CD4-positive, CD25-positive, alpha-beta regulatory T cell (primary cell): ENCODE measurements around the gene CERS6. TPM values are rescaled to one million over a fixed set of nuclear protein-coding genes. Genes with fewer than 3 reads are reported as not detected.

Source experiments
- ATAC-seq, 2 donors: fragments of 150-1000 bp; cut with Tn5 transposase; one replicate each; pipeline ENCODE4 v1.10.0; 2021; ENCODE audit warnings: low read depth in 2 of 2, moderate number of reproducible peaks in 2 of 2, moderate library complexity in 1 of 2
- DNase-seq, 3 donors: peaks; one replicate each; pipeline versions ENCODE4 v3.0.0 to v3.0.0-alpha.2; 2012 to 2022; ENCODE audit warnings: mixed read lengths in 1 of 3
- H3K27ac ChIP-seq: one replicate; pipeline ENCODE4 v1.7.0; 2013; ENCODE audit warnings: mild to moderate bottlenecking, low read length; ENCODE audit not compliant: insufficient read depth, poor library complexity, severe bottlenecking
- H3K27me3 ChIP-seq: one replicate; pipeline ENCODE4 v1.7.0; 2013; ENCODE audit warnings: low read length; ENCODE audit not compliant: control insufficient read depth, insufficient read depth
- H3K36me3 ChIP-seq: one replicate; pipeline ENCODE4 v1.7.0; 2013; ENCODE audit warnings: mild to moderate bottlenecking, low read length, moderate library complexity; ENCODE audit not compliant: control insufficient read depth, insufficient read depth
- H3K4me1 ChIP-seq: 2 replicates; pipeline ENCODE4 v1.7.0; 2013; ENCODE audit warnings: mild to moderate bottlenecking, low read length; ENCODE audit not compliant: insufficient read depth, control insufficient read depth, poor library complexity, severe bottlenecking
- H3K4me3 ChIP-seq: one replicate; pipeline ENCODE4 v1.7.0; 2013; ENCODE audit warnings: low read depth, mild to moderate bottlenecking, low read length, moderate library complexity
- H3K9me3 ChIP-seq, 2 experiments: 1 replicate in 1 of 2; 2 replicates in 1 of 2; pipeline ENCODE4 v1.7.0; 2013; ENCODE audit warnings: low read length in 2 of 2, mild to moderate bottlenecking in 1 of 2, moderate library complexity in 1 of 2; ENCODE audit not compliant: control insufficient read depth in 2 of 2
- H3K27ac Mint-ChIP-seq, 3 donors: one replicate each; pipeline ENCODE4 v1.8.0; 2020 to 2022; ENCODE audit warnings: mild to moderate bottlenecking in 3 of 3, mixed read lengths in 3 of 3, moderate library complexity in 2 of 3
- H3K27me3 Mint-ChIP-seq: one replicate; pipeline ENCODE4 v1.8.0; 2022; ENCODE audit warnings: mild to moderate bottlenecking, mixed read lengths
- H3K36me3 Mint-ChIP-seq: one replicate; pipeline ENCODE4 v1.8.0; 2020; ENCODE audit warnings: mixed read lengths
- H3K4me1 Mint-ChIP-seq, 4 donors: one replicate each; pipeline ENCODE4 v1.8.0; 2020 to 2022; ENCODE audit warnings: mixed read lengths in 4 of 4, mild to moderate bottlenecking in 1 of 4
- H3K4me3 Mint-ChIP-seq, 4 donors: one replicate each; pipeline ENCODE4 v1.8.0; 2020 to 2022; ENCODE audit warnings: mild to moderate bottlenecking in 4 of 4, mixed read lengths in 4 of 4, moderate library complexity in 3 of 4
- H3K9me3 Mint-ChIP-seq, 7 donors: one replicate each; pipeline ENCODE4 v1.8.0; 2020 to 2022; ENCODE audit warnings: mixed read lengths in 7 of 7, mild to moderate bottlenecking in 3 of 7, moderate library complexity in 2 of 7
- polyA plus RNA-seq, 4 donors: library from polyadenylated mRNA; unstranded; fragments of 300-500 nt; fragmentation: Illumina TruSeq; gene quantifications; one replicate each; pipeline ENCODE4 v1.2.3, GENCODE V29; 2021
- total RNA-seq: library from RNA; stranded (reverse); gene quantifications from one replicate; pipeline ENCODE4 v1.2.3, GENCODE V29; 2022

The CERS6 gene
- total and polyA plus RNA-seq, 5 donors from 2014 or later = 1.3 to 5.3 (median 3.6) TPM

DNA sequence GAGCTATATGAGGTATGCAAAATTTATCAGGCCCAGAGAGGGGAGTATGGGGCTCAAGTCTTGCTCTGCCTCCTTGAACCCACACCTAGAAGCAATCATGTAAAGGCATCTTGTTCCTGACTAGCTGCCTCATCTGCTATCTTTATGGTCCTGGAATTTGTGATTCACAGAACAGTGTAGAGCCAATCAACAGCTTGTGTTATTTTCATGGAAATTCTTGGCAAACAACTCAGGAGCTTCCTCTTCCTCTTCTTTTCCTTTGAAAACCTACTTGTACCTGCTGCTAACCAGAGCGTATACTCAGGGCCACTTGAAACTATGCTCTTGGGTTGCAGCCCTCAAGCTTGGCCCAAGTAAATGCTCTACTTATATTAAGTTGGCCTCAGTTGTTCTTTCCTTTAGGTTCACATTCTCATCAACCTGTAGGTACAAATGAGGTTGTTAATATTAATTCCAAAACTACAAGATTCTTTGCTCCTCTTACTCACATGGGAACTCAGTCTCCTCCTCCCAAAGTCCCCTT is 342.9 kb downstream of the CERS6 start:
- Histone ChIP-seq H3K27me3 (peaks cover 7% of the 10 kb centered on the region), H3K36me3 (no peaks in the 10 kb centered on the region), H3K4me3 (no peak overlapping the region), H3K4me1 (no peaks in the 10 kb centered on the region), H3K27ac (no peak overlapping the region), H3K9me3 (no peaks in the 10 kb centered on the region)
- H3K27ac Mint-ChIP-seq = no peak overlapping the region
- peaks cover 25% of the 10 kb centered on the region for H3K27me3 Mint-ChIP-seq
- ATAC-seq = no peak
- H3K4me1 Mint-ChIP-seq = peaks cover 0 to 5% (median 1%) of the 10 kb centered on the region in 4 donors
- H3K36me3 Mint-ChIP-seq = no peaks in the 10 kb centered on the region
- peaks cover 0 to 4% (median 0%) of the 10 kb centered on the region in 7 donors for H3K9me3 Mint-ChIP-seq
- no peak overlapping the region for H3K4me3 Mint-ChIP-seq
- DNase-seq = no peak

DNA sequence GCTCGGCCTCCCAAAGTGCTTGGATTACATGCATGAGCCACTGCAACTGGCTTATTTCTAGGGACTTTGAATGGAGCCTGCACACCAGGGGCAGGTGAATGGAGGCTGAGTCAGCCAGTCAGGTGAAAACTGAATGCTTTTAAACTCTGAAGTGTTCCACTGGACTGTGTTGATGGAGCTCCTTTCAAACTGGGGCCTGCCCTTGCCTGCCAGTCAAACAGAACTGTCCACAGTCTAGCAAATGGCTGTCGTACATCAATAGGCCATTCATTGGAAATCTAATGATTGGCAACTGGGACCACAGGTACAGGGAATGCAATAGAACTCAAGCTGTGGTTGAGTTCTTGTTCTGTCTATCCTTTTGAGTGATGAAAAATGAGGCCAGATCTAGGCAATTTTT is 345.4 kb downstream of the CERS6 start:
- Histone ChIP-seq H3K27ac (no peak overlapping the region), H3K9me3 (no peaks in the 10 kb centered on the region), H3K27me3 (peaks cover 7% of the 10 kb centered on the region), H3K4me1 (no peaks in the 10 kb centered on the region), H3K36me3 (no peaks in the 10 kb centered on the region), H3K4me3 (no peak overlapping the region)
- Mint-ChIP-seq H3K27ac (no peak overlapping the region), H3K4me1 (peaks cover 0 to 5% (median under 1%) of the 10 kb centered on the region in 4 donors), H3K4me3 (no peak overlapping the region), H3K9me3 (peaks cover 0 to 2% (median 0%) of the 10 kb centered on the region in 7 donors), H3K36me3 (no peaks in the 10 kb centered on the region), H3K27me3 (peaks cover 18% of the 10 kb centered on the region)
- no peak for DNase-seq
- no peak for ATAC-seq

- ATAC-seq = no peak
- Mint-ChIP-seq H3K27ac (no peak within 1 kb of the TSS), H3K4me3 (no peak within 1 kb of the TSS)
These were observed 346.1 kb downstream of the CERS6 start, which contains the start of gene NOSTRIN for GRCh38 chr2:168801961-168802858. TSS of gene NOSTRIN (plus strand) at chr2:168802637. CDS start at chr2:168802647, 10 bp downstream.

GRCh38 chr2:168802859-168803725 is 347.0 kb downstream of the CERS6 start:
- Histone ChIP-seq H3K36me3 (no peaks in the 10 kb centered on the region), H3K27ac (no peak overlapping the region), H3K27me3 (peaks cover 7% of the 10 kb centered on the region), H3K9me3 (no peaks in the 10 kb centered on the region), H3K4me1 (no peaks in the 10 kb centered on the region), H3K4me3 (no peak overlapping the region)
- no peaks in the 10 kb centered on the region for H3K36me3 Mint-ChIP-seq
- peaks cover 0 to 5% (median 0%) of the 10 kb centered on the region in 4 donors for H3K4me1 Mint-ChIP-seq
- peaks cover 16% of the 10 kb centered on the region for H3K27me3 Mint-ChIP-seq
- no peak for ATAC-seq
- H3K4me3 Mint-ChIP-seq = no peak overlapping the region
- no peak for DNase-seq
- peaks cover 0 to 2% (median 0%) of the 10 kb centered on the region in 7 donors for H3K9me3 Mint-ChIP-seq
- H3K27ac Mint-ChIP-seq = no peak overlapping the region

More at GRCh38 chr2:168801961-168802858, 346.1 kb downstream of the CERS6 start, which contains the start of gene NOSTRIN:
- no peaks in the 10 kb centered on the region for H3K9me3 ChIP-seq
- peaks cover 0 to 5% (median 0%) of the 10 kb centered on the region in 4 donors for H3K4me1 Mint-ChIP-seq
- no peaks in the 10 kb centered on the region for H3K36me3 Mint-ChIP-seq
- H3K9me3 Mint-ChIP-seq = peaks cover 0 to 2% (median 0%) of the 10 kb centered on the region in 7 donors
- H3K27ac ChIP-seq = no peak within 1 kb of the TSS
- H3K27me3 Mint-ChIP-seq = peaks cover 16% of the 10 kb centered on the region
- H3K36me3 ChIP-seq = no peaks in the 10 kb centered on the region
- H3K4me3 ChIP-seq = no peak within 1 kb of the TSS
- H3K4me1 ChIP-seq = no peaks in the 10 kb centered on the region
- peak in 1 of 3 donors; percentile 28 for DNase-seq
- H3K27me3 ChIP-seq = peaks cover 7% of the 10 kb centered on the region

- Mint-ChIP-seq H3K36me3 (no peaks in the 10 kb centered on the region), H3K27ac (no peak overlapping the region), H3K4me1 (peaks cover 0 to 5% (median 0%) of the 10 kb centered on the region in 4 donors), H3K27me3 (peaks cover 5% of the 10 kb centered on the region), H3K4me3 (no peak overlapping the region), H3K9me3 (peaks cover 0 to 2% (median 0%) of the 10 kb centered on the region in 7 donors)
- Histone ChIP-seq H3K4me1 (no peaks in the 10 kb centered on the region), H3K27ac (no peak overlapping the region), H3K27me3 (peaks cover 7% of the 10 kb centered on the region), H3K9me3 (no peaks in the 10 kb centered on the region), H3K4me3 (no peak overlapping the region), H3K36me3 (no peaks in the 10 kb centered on the region)
- DNase-seq (no peak), ATAC-seq (no peak)
These were observed 348.1 kb downstream of the CERS6 start for GRCh38 chr2:168804214-168804613.

- Mint-ChIP-seq H3K4me1 (peaks cover 0 to 5% (median 0%) of the 10 kb centered on the region in 4 donors), H3K27me3 (peaks cover 10% of the 10 kb centered on the region), H3K27ac (no peak overlapping the region), H3K9me3 (peaks cover 0 to 2% (median 0%) of the 10 kb centered on the region in 7 donors), H3K36me3 (no peaks in the 10 kb centered on the region), H3K4me3 (no peak overlapping the region)
- Histone ChIP-seq H3K27me3 (peaks cover 4% of the 10 kb centered on the region), H3K4me3 (no peak overlapping the region), H3K4me1 (no peaks in the 10 kb centered on the region), H3K36me3 (no peaks in the 10 kb centered on the region), H3K9me3 (no peaks in the 10 kb centered on the region), H3K27ac (no peak overlapping the region)
- DNase-seq = no peak
- no peak for ATAC-seq
These were observed 349.5 kb downstream of the CERS6 start for GRCh38 chr2:168805615-168806014.

GRCh38 chr2:168809537-168809936 is 353.5 kb downstream of the CERS6 start:
- no peak overlapping the region for H3K27ac ChIP-seq
- DNase-seq (no peak), ATAC-seq (no peak)
- no peak overlapping the region for H3K4me3 Mint-ChIP-seq
- H3K27me3 ChIP-seq = peaks cover 4% of the 10 kb centered on the region
- H3K27me3 Mint-ChIP-seq = peaks cover 15% of the 10 kb centered on the region
- no peaks in the 10 kb centered on the region for H3K9me3 ChIP-seq
- H3K4me1 ChIP-seq = no peaks in the 10 kb centered on the region
- no peak overlapping the region for H3K4me3 ChIP-seq
- no peaks in the 10 kb centered on the region for H3K4me1 Mint-ChIP-seq
- H3K9me3 Mint-ChIP-seq = no peaks in the 10 kb centered on the region
- H3K36me3 ChIP-seq = no peaks in the 10 kb centered on the region
- no peaks in the 10 kb centered on the region for H3K36me3 Mint-ChIP-seq
- no peak overlapping the region for H3K27ac Mint-ChIP-seq
